OCI-LY1 (cell line): ENCODE measurements around the gene EXOSC2.

ENCODE experiments used
- H2AFZ ChIP-seq: fragments of 200-600 bp; sonication (generic), shearing (Covaris generic); 2 replicates; pipeline ENCODE4 v1.6.0; 2014; ENCODE audit warnings: antibody characterized with exemption, mild to moderate bottlenecking, low read length
- H3F3A ChIP-seq: fragments of 200-600 bp; sonication (generic), shearing (Covaris generic); 2 replicates; pipeline ENCODE4 v1.6.0; 2014; ENCODE audit warnings: mild to moderate bottlenecking, antibody characterized with exemption, low read length, moderate library complexity; ENCODE audit not compliant: insufficient read depth
- H3K27ac ChIP-seq: fragments of 200-600 bp; sonication (generic); 2 replicates; pipeline ENCODE4 v1.5.1; 2014; ENCODE audit warnings: low read length, mixed run types, mild to moderate bottlenecking, low read depth; ENCODE audit not compliant: poor library complexity, severe bottlenecking
- H3K27me3 ChIP-seq: fragments of 200-600 bp; sonication (generic); 2 replicates; pipeline ENCODE4 v1.6.0; 2014; ENCODE audit warnings: antibody characterized with exemption, mild to moderate bottlenecking, low read length, moderate library complexity; ENCODE audit not compliant: insufficient read depth
- H3K36me3 ChIP-seq: fragments of 200-600 bp; sonication (generic); 2 replicates; pipeline ENCODE4 v1.6.1; 2014; ENCODE audit warnings: mild to moderate bottlenecking, antibody characterized with exemption, low read length, moderate library complexity, mixed read lengths; ENCODE audit not compliant: insufficient read depth
- H3K4me1 ChIP-seq: fragments of 200-600 bp; sonication (generic); 2 replicates; pipeline ENCODE4 v1.5.1; 2014; ENCODE audit warnings: mild to moderate bottlenecking, low read length, moderate library complexity; ENCODE audit not compliant: insufficient read depth, severe bottlenecking
- H3K4me2 ChIP-seq: fragments of 200-600 bp; sonication (generic), shearing (Covaris generic); 2 replicates; pipeline ENCODE4 v1.6.1; 2014; ENCODE audit warnings: low read length
- H3K4me3 ChIP-seq: fragments of 200-600 bp; sonication (generic); 2 replicates; pipeline ENCODE4 v1.5.1; 2014; ENCODE audit warnings: low read length, low read depth, mild to moderate bottlenecking, mixed read lengths; ENCODE audit not compliant: poor library complexity, severe bottlenecking
- H3K79me2 ChIP-seq: fragments of 200-600 bp; shearing (Covaris generic); 2 replicates; pipeline ENCODE4 v1.6.1; 2016; ENCODE audit warnings: mixed run types, low read length, mixed read lengths; ENCODE audit not compliant: insufficient read depth
- H3K9ac ChIP-seq: fragments of 200-600 bp; sonication (generic), shearing (Covaris generic); 2 replicates; pipeline ENCODE4 v1.6.1; 2014; ENCODE audit warnings: mild to moderate bottlenecking, low read length, mixed read lengths
- H3K9me2 ChIP-seq: fragments of 200-600 bp; sonication (generic), shearing (Covaris generic); 2 replicates; pipeline ENCODE4 v1.6.1; 2014; ENCODE audit warnings: low read depth, mild to moderate bottlenecking, low read length, mixed read lengths
- H3K9me3 ChIP-seq: fragments of 200-600 bp; shearing (Covaris generic); 2 replicates; pipeline ENCODE4 v1.6.1; 2014; ENCODE audit warnings: low read length, mixed read lengths
- H4K20me1 ChIP-seq: fragments of 200-600 bp; sonication (generic), shearing (Covaris generic); 2 replicates; pipeline ENCODE4 v1.6.0; 2016; ENCODE audit warnings: mild to moderate bottlenecking, low read length; ENCODE audit not compliant: insufficient read depth
- EZH2 ChIP-seq: fragments of 200-600 bp; sonication (generic), shearing (Covaris generic); IDR thresholded peaks from 2 replicates; pipeline ENCODE4 v1.8.0; 2017; ENCODE audit warnings: borderline replicate concordance, mixed run types, mild to moderate bottlenecking, antibody characterized with exemption, low read length, moderate library complexity, mixed read lengths
- TF ChIP-seq, protein P1 (sequence below): fragments of 200-600 bp; sonication (generic), shearing (Covaris generic); IDR thresholded peaks from 2 replicates; pipeline ENCODE4 v1.5.1; 2017; ENCODE audit warnings: mild to moderate bottlenecking, antibody characterized with exemption, low read length, moderate library complexity, mixed read lengths

EXOSC2 gene

DNA sequence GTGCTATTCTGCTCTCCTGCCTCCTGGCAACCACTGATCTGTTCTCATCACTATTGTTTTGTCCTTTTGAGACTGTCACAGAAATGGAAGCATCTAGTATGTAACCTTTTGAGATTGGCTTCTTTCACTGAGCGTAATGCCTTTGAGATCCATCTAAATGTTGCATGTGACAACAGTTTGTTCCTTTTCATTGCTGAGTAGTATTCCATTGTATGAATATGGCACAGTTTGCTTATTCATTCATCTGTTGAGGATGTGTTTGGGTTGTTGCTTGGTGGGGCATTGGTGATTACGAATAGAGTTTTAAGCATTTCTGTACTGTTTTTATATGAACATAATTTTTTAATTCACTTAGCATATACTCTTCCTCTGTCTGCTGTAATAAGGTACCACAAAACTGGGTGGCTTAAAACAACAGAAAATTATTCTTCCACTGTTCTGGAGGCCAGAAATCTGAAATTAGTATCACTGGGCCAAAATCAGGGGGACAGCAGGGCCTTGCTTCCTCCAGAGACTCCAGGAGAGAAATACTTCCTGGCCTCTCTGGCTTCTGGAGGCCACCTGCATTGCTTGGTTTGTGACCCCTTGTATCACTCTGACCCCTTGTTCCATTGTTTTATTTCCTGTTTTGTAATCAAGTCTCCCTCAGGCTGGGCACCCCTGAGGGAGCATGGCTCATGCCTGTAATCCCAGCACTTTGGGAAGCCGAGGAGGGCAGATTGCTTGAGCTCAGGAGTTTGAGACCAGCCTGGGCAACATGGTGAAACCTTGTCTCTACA lies 53.0 kb downstream of the EXOSC2 start:
- no peak overlapping the region for H2AFZ ChIP-seq
- H3K9me2 ChIP-seq, result no peaks in the 10 kb centered on the region
- H3F3A ChIP-seq, result no peaks in the 10 kb centered on the region
- no peaks in the 10 kb centered on the region for H3K79me2 ChIP-seq
- H3K27me3 ChIP-seq, result no peaks in the 10 kb centered on the region
- no peaks in the 10 kb centered on the region for H3K4me1 ChIP-seq
- H3K4me3 ChIP-seq, result no peak overlapping the region
- H3K9ac ChIP-seq, result no peak overlapping the region
- no peak overlapping the region for H3K27ac ChIP-seq
- no peaks in the 10 kb centered on the region for H3K9me3 ChIP-seq
- no peaks in the 10 kb centered on the region for H4K20me1 ChIP-seq
- H3K4me2 ChIP-seq, result no peak overlapping the region
- TF ChIP-seq EZH2, result no peak
- TF ChIP-seq, protein P1, sequence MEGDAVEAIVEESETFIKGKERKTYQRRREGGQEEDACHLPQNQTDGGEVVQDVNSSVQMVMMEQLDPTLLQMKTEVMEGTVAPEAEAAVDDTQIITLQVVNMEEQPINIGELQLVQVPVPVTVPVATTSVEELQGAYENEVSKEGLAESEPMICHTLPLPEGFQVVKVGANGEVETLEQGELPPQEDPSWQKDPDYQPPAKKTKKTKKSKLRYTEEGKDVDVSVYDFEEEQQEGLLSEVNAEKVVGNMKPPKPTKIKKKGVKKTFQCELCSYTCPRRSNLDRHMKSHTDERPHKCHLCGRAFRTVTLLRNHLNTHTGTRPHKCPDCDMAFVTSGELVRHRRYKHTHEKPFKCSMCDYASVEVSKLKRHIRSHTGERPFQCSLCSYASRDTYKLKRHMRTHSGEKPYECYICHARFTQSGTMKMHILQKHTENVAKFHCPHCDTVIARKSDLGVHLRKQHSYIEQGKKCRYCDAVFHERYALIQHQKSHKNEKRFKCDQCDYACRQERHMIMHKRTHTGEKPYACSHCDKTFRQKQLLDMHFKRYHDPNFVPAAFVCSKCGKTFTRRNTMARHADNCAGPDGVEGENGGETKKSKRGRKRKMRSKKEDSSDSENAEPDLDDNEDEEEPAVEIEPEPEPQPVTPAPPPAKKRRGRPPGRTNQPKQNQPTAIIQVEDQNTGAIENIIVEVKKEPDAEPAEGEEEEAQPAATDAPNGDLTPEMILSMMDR, result no peak
- no peaks in the 10 kb centered on the region for H3K36me3 ChIP-seq

DNA sequence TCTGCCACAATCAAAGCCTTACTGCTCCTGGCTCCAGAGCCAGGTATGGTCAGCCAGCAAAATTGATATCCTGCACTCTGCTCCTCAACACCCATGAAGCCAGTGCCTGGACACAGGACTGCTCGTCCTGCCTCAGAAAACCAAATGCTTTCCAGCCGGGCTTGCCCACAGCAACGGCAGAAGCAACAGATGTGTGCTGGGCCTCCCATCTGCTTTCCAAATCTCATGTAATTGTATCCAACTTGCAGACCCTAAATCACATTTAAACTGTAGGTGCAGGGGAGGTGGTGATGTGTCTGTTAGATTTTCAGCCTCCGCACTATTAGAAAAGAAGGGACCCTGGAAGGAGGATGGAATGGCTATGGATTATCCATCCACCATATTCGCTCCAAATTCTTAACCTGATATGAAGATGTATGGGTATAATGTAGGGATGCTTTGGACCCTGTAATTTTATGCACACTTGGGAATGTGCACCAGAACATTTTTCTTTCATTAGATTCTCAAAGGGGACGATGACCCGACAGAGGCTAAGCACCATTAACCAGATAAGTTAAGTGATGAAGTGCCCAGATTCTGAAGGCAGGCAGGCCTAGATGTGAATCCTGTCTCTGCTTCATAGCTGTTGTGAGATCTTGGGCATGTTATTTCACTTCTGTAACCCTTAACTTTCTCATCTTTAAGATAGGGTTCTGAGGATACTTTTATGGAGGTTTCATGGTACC lies 58.2 kb downstream of the EXOSC2 start:
- Histone ChIP-seq H3K4me3 (no peak overlapping the region), H3K36me3 (no peaks in the 10 kb centered on the region), H3K9me3 (no peaks in the 10 kb centered on the region), H3K9ac (no peak overlapping the region), H3K4me1 (no peaks in the 10 kb centered on the region), H3K27me3 (no peaks in the 10 kb centered on the region), H3K9me2 (no peaks in the 10 kb centered on the region), H4K20me1 (peaks cover 3% of the 10 kb centered on the region; the same call in 1 of the 2 replicates), H3K79me2 (no peaks in the 10 kb centered on the region), H3F3A (no peaks in the 10 kb centered on the region; the same call in 1 of the 2 replicates), H2AFZ (no peak overlapping the region), H3K27ac (no peak overlapping the region), H3K4me2 (no peak overlapping the region)
- TF ChIP-seq, protein P1, result no peak
- TF ChIP-seq EZH2, result no peak
